Body of pancreas (tissue), 4 donors: ENCODE data around the gene TMEM151A.

Experiments used
- CTCF ChIP-seq, 7 experiments: fragments of 450-650 bp in 4 of 7; fragments of 200-600 bp in 3 of 7; sonication (generic) in 3 of 7; IDR thresholded peaks; one replicate each; pipeline ENCODE4 v1.5.1; 2016 to 2019; ENCODE audit warnings: antibody characterized with exemption in 7 of 7
- POLR2A ChIP-seq, 3 donors: fragments of 450-650 bp; IDR thresholded peaks; one replicate each; pipeline ENCODE4 v1.6.1; 2016; ENCODE audit warnings: antibody characterized with exemption in 3 of 3, mild to moderate bottlenecking in 2 of 3

DNA sequence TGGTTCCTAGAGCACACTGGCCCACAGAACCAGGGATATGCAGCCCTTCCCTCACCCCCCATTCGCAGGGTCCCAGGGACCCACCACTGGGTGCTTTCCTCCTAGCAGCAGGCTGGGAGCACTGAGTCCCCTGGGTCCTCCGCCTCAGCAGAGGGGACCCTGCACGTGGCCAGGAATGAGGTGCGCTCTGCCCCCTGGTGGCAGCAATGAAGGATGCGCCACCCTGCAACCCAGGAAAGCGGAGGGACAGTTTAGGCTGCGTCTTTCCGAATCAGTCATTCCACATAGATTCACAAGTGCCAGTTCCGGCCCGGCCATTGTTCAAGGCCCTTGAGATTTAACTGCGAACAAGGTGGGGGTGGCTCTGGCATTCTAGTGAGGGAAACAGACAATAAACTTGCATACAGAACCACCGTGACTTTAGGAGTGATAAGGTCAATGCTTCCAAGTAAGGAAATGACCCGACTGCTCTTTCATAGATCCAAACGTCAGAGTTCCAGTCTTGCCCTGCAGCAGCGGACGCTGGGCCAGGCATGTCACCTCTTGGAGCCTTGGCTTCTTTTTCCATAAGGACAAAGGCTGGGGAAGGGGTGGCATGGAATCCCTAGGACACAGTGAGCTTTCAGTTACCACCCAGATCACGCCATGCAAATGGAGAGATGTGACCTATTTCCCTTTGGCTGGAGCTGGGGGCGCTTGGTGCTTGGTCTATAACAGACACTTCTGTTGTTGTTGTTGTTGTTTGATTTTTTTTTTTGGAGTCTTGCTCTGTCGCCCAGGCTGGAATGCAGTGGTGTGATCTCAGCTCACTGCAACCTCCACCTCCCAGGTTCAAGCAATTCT lies 36.8 kb downstream of the TMEM151A start:
- peak; percentile 86 to 94 (median 88) for TF ChIP-seq CTCF (IDR thresholded peaks at IDR 0.05)
- no peak for TF ChIP-seq POLR2A (IDR thresholded peaks at IDR 0.05)
